DMS153 (cell line): ENCODE data around the gene ZNF112.
A peak's percentile ranks its signal among the peaks of the same experiment; 100 is the strongest.
"Not testable (repeated sequence)": the region's sequence is repeated elsewhere in the genome, so short reads cannot be mapped to it uniquely, and the experiment has no call there.

Source experiments
- DNase-seq: peaks from one replicate; lab custom pipeline; 2025; lab: John Stamatoyannopoulos, UW

ZNF112 gene

DNA sequence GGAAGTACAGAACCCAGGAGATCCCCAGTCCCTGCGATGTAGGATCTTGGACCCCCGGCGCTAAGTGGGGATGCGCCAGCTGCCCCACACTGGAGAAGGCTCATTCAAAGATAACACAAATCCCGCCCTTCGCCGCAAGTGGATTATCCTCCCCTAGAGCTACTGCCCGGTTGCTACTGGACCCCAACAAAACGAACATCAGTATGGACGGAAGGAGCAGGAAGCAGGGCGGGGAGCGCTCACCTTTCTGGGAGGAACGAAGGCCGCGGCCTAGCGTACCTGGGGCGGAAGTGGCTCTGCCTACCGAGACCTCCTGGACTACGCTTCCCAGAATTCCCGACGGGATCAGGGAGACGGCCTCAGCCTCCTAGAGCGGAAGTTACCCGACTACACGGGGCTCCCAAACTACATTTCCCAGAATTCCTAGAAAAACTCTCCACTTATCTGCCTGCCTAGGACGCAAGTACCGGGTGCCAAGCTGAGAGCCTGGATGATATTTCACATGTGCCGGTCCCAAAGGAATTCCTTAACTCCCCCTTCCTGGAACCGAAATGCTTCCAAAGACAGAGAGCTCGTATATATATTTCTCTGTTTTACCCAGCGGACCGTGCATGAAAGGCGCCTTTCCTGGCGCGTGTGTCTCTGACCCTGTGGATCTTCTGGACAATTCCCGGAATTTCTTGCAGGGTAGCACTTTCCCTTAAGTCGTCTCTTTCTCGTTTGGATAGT is at the start of gene ZNF112:
ZNF112 (minus strand) TSS at position 298 of the 729 bp plus-strand sequence. CDS start 16,141 bp downstream, outside the sequence.
- DNase-seq: peak; percentile 95

DNA sequence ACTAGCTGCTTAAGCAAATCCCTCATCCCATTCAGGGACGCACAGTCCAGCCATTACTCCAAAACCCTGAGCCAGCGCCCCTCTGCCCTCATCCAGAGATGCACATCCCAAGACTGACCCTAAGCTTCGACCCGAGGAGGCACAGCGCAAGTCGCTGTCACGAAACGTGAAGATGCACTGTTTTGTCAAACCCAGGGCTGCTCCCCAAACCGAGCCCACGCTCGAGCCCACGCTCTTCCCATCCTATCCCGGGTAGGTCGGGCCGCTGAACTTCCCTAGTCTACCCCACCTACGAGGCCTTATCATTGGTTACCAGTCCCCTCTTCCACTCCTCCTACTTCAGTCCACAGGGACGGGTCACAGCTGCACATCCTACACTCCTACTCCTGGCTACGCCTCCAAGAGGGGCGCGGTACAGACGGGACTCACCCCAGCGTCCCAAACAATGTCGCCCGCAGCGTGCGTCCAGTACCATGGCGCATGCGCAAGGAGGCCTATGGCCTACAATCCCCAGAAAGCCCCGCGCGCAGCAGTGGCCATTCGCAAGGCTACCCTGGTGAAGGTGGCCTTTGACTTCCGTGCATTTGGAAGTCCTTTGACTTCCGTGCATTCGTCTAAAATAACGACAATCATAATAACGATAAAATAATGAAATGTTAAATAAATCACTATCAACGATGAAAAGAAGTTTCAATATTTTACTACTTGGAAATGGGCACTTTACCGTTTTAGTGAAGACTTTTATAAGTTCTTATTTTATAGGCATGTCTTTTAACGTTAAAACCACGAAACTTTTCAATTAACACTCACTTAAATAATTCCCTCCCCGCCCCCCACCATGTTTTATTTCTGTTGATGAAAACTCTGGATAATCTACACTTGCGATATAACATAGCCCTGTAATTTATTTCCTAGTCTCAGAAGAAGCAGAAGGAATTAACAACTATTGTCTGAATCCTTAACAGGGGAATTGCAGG is 44.9 kb upstream of the ZNF112 start, which contains the start of gene ZNF285:
ZNF285 (minus strand) TSS at position 470 of the 977 bp plus-strand sequence. CDS start 4,395 bp downstream, outside the sequence.
- DNase-seq: no peak

DNA sequence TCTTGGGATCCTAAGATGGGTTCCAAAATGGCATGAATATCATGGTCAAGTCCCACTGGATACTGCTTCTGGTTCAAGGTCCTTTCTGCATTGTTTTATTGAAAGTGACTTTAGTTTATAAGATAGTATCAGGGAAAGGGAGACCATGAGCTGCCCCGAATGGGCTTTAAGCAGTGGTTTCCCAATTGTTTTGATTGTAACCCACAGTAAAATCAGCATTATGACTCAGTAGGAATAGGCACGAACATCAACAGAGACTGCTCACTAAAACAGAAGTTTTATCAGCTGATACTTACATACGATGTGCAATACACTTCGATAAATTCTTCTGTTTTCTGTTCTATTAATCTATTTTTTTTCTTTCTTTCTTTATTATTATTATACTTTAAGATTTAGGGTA is 32.8 kb upstream of the ZNF112 start:
- not testable (repeated sequence) for DNase-seq

DNA sequence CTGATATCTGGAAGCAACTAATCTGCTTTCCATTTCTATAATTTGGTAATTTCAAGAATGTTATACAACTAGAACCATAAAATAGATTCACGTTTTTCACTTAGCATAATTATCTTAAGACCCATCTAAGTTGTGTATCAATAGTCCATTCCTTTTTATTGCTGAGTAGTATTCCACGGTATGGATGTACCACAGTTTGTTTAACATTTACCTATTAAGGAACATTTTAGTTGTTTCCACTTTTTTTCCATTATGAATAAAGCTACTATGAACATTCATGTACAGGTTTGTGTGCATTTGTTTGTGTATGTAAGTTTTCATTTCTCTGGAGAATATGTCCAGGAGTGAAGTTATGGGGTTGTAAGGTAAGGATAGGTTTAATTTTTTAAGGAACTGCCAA is 18.3 kb upstream of the ZNF112 start:
- DNase-seq: no peak

DNA sequence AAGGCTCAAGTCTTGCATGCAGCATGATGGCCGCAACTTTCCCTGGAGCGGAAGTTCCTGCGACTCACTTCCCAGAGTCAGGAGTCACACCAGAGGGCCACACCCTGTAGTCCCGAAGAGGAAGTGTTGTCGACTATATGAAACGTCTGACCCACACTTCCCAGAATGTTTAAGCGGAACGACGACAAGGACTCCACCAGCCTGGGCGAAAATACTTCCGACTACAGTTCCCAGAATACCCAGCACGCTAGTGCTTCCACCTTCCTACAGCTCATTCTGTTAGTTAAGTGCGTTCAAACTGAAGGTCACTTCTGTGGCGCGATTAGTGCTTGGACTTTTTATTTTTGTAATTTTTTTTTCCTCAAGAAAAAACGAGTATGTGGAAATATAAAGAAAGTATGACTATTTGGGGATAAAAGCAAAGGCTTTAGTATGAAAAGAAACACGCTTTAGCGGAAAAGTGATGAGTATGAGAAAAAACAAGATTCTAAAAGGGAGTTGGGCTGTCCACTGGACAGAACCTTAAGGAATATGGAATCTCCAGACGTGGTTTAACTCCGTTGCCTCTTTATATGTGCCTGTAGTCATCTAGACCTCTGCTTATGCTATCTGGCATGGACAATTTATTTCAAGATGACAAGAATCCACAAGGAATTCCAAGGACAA is 15.5 kb upstream of the ZNF112 start:
- no peak for DNase-seq

DNA sequence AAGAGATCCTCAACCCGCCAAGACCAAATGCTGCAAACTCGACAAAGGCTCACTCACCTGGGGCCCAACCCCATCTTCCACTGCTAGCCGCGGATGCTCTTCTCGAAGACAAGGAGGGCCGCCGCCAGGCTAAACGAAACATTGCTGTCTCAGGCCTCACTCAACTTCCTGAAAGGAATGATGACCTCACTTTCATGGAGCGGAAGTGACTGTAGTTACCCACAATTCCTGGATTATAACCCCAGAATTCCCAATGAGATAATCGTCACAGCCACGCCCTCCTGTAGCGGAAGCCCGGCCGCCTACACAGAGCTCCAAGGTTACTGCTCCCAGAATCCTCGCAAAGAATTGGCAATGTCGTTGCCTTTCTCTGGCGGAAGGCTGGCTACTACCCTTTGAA is 10.5 kb upstream of the ZNF112 start:
- DNase-seq: no peak

DNA sequence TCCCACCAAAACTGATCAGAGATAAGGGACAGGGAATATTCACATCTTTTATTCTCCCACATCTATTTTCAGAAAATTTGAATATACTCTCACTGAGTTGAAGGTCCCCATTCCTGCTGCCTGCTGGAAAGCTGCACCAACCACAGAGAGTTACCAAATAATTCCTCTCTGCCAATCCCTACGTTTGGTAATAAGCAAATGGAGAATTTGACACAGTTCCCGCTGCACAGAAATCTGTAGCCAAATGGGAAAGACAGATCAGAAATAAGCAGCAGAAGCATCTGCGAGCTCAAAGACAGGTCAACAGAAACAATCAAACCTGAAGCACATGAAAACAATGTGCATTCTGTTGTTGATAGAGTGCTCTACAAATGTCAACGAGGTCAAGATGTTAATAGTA is 9.9 kb downstream of the ZNF112 start:
- DNase-seq: no peak

DNA sequence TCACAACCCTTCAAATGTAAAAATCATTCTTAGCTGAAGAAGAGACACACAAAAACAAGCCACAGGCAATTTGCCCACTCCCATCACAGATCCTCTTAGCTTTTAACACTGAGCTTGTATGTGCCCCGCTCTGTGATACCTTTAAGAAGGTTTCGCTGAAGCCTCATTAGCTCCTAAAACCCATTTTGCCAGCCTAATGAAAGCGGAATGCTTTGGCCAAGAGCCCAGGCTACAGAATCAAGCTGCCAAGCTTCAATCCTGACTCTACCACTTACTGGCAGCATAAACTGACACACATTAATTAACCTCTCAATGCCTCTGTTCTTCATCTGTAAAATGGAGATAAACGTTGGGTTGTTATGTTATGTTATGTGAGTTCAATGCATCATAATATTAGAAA is 10.5 kb downstream of the ZNF112 start:
- no peak for DNase-seq

DNA sequence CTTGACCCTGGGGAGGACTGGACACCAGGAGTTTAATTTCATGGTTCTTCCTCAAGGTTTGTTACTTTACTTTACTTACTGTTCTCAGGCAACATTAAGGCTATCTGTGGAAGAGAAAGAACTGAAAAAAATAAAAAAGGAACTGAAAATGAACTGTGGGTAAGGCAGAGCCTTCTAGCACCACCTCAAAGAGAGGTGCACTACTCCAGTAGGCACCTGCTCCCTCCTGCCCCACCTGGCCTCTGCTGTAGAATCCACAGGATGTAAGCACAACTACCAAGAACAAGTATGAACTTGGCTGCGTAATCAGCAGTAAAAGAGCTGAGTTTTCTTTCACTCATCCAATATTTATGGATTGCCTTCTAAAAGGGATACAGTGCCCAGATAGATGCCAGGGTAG is 12.2 kb downstream of the ZNF112 start:
- DNase-seq: no peak

DNA sequence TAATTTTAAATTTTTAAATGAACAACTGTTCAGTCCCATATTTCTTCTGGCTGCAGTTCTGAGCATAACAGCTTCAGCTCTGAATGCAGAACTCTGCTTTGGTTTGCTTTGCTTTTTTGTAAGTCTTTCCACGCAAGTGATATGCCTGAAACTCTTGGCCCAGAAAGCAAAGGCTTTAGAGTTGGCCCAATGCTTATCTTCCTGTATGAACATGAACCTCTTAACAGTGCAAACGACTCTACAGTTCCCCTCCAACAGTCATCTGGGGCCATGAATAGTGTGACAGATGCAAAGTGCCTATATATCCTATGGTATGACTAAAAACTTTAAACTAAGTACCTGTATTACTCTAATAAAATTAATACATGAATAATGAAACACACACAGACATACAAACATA is 14.7 kb downstream of the ZNF112 start:
- DNase-seq: no peak

DNA sequence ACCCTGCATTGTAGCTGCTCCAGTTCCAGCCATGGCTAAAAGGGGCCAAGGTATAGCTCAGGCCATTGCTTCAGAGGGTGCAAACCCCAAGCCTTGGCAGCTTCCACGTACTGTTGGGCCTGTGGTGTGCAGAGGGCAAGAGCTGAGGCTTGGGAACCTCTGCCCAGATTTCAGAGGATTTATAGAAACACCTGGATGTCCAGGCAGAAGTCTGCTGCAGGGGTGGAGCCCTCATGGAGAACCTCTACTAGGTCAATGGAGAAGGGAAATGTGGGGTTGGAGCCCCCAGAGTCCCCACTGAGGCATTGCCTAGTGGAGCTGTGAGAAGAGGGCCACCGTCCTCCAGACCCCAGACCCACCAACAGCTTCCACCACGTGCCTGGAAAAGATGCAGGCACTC is 21.8 kb downstream of the ZNF112 start:
- DNase-seq: not testable (repeated sequence)

DNA sequence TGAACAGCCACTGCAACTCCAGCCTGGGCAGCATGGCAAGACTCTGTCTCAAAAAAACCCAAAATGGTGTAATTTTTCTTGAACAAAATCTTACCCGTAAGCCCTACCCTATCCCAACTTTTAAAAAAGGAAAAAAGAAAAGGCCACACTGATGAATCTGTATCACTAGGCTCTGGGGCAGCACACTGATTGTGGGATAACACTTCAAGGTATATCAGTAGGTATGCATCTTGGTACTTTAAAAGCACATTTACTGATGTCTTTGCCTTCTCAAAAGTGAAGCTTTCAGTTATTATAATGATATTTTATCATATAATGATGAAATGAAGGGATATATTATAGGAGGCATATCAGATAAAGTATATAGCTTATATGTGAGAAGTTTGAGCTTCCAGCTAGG is 24.3 kb downstream of the ZNF112 start:
- no peak for DNase-seq

DNA sequence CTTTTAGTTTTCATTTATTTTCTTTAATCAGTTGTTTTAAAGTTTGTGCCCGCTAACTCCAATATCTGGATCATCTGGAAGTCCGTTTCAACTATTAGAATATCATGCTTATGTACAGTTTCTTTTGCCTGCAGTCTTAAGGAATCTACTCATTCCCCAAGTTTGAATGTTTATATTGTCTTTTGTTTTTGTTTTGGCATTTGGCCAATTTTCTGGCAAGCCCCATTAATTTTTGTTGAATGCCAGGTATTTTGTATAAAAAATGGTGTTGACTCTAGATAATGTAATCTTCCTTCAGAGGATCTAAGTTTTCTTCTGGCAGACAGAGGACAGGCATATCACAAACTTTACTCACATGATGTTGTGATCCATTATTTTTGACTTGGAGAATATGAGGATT is 40.6 kb downstream of the ZNF112 start:
- DNase-seq: no peak

DNA sequence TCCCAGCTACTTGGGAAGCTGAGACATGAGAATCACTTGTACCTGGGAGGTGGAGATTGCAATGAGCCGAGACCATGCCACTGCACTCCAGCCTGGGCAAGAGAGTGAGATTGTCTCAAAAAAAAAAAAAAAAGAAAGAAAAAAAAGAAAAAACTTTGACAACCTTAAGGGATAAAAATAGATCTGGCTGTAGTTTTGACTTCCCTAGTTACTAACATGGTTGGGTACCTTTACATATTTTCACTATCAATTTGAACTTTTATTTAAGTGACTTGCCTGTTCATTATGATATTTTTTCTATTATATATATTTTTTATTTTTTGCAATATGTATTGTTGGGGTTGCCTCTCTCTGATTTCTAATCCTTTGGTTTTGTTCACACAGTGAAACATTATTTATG is 43.2 kb downstream of the ZNF112 start:
- DNase-seq: no peak

DNA sequence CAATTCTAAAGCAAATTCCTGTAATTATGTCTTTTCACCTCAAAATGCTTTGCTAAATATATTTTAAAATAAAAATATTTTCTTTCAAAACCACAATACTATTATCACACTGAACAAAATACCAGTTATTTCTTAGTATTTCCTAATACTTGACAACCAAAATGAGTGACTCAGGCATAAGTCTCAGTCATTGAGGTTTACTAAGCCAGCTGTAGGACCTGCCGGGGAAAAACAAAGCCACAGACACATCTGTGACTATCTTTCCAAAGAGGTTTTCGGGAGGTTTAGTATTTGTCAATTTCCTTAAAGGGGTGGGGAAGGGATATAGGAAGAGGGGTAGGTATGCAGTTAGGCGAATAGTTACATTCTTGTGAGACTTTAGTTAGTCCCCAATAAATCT is 48.5 kb downstream of the ZNF112 start:
- DNase-seq: no peak

DNA sequence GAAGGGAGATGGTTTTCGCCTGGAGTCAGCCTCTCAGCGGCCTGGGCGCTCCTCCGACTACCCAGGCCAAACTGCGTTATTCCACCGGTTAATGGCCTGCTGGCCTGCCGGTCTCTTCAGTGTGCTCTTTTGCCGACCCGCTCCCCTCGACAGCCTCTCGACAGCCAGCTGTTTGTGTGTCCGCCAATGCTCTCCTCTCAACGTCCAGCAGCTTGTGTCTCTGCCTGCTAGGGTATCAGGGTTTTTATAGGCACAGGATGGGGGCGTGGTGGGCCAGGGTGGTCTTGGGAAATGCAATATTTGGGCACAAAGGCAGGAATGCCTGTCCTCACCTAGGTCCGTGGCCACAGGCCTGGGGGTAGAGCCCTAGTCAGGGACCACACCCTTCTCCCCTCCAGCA is 50.2 kb downstream of the ZNF112 start:
- DNase-seq: no peak

DNA sequence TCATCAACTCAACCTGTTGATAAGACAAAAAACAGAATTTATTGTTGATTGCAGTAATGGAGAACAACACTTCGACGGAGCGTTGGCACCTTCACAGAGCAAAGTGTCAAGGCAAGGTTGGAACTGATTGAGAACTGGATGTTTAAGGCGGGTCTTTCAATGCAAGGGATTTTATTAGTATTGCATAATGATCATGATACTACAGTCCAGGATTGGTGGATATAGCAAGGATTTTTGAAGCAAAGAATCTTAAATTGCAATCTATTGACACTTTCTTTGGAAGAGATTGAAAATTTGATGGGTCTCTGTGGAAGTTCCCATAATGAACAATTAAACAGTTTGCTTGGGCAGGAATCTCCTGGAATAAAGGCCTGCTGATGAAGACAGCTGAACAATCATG is 51.0 kb downstream of the ZNF112 start:
- no peak for DNase-seq

DNA sequence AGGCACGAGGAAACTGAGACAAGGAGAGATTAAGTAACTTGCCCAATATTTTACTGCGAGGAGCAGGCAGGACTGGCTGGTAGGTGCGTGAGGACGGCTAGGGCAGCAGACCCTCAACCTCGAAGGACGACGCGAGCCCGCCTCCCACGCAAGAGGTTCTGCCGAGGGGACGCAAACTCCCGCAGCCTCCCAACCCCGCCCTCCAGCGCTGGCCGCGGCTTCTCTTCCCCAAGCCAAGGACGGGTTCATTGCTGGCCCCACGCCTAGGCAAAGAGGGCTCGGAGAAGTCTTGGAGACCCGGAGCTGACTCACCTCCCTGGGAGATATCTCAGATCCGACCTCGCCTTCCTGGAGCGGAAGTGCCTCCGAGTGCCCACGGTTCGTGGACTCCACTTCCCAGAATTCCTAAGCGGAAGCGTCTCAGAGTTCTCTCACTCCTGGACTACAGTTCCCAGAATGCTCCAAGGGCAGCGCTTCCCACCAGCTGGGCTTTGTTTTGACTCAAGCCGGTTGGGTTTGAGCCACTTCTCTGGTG is 51.8 kb downstream of the ZNF112 start, which contains the start of gene ZNF235:
ZNF235 (minus strand) TSS at position 367 of the 535 bp plus-strand sequence. CDS start 1,621 bp downstream, outside the sequence.
- DNase-seq: peak; percentile 89

DNA sequence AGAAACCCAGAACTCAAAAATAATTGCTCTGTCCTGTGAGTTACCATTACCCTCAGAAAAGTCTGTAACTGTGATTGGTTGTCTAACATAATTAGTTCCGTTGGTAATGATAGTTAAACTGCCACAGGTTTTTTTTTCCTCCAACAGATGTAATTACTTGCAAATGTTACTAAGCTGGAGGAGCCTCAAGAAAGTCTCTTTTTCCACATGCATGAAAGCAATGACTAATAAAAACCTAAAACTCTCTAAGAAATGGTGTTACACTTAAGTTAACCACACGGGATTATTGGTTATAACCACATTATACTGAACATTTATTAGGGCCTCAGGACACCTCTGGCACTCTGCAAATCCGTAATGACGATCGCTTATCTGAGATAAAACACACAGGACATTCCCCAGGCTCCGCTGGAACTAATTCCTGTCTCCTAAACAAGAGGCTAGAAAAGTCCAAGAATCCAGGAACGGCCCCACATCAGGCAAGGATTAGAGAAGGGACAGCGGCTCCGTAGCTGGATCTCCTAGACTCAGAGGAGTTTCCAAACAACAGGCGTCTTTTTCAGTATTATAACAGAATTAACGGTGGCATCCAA is 52.4 kb downstream of the ZNF112 start:
- DNase-seq: no peak

DNA sequence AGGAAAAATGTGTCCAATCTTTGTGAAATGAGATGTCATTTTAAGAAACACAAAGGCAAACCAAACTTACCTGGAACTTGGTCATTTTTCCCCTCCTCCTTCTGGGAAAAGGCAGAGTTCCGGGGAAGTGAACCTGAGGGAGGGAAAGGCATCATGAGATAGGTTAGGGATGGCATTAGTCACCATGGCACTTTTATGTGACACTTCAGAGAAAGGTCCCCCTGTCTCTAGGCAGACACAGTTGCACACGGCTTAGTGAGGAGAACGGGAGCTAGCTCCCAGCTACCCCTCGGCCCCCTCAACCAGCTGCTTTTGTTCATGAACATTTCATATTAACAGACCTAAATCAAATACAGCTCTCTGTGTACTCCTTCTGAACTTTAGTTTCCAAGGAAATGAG is 53.2 kb downstream of the ZNF112 start:
- no peak for DNase-seq

DNA sequence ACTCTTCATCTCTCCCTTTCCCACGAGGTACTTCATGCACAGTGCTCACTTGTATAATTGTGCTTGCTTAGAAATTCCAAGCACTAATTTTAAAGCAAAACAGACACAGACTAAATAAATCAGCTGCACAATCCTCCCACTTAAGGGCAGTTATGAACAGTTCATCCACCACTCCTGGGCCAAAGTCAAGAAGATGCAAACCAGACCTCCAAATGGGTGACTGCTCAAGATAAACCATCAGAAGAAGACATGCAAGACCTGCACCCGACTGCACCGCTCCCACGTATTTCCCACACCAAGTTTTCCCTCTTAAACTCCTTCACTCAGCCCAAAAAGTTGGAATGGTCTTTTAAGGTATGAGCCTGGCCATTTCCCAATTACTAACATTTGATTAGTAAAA is 71.5 kb downstream of the ZNF112 start:
- DNase-seq: no peak

DNA sequence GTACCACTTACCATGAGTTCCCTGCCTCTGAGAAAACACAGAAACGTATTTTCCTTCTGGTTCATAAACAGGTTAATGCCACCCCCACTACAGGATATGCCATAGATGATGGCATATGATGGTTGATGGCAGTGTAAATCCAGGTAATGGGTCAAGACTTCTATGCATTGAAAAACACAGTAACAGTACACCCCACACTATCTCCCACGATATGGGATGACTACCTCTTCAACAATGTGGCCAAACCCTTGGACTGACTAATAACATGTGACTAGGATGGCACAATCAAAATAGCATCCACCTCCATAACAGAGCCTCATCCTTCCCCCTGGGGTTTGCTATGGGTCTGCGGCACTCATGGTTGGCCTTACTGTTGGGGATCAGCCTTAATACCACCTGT is 73.6 kb downstream of the ZNF112 start:
- DNase-seq: no peak
